ENCODE results near the gene SIVA1. TPM values are rescaled to one million over a fixed set of nuclear protein-coding genes. Genes with fewer than 3 reads are reported as not detected.

SIVA1 gene
- total and polyA plus RNA-seq, 2 of the 8 experiments (the other 6 are each of a cell fraction or from before 2014, with no cell fraction given): 123 to 589 TPM

DNA sequence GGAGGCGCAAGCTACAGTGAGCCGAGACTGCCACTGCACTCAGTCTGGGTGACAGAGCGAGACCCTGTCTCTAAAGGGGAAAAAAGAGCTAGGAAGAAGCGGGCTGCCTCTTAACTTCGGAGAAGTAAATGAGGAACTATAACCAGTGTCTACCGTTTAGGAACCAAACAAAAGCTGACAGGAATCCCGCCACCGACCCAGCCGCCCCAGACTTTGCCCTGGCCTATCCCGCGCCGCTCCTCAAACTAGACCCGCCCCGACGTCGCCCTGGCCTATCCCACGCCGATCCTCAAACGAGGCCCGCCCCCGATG lies 568 bp upstream of the SIVA1 start:
- Histone ChIP-seq H3K79me2 (ENCODE audit: control insufficient read depth in 1 of 2, insufficient read depth in 2 of 2, low read length in 2 of 2) (peaks cover 10 to 39% of the 10 kb centered on the region in 2 experiments; a peak in 3 of 4 replicates), H4K20me1 (replicated peaks in 1 of 2; ENCODE audit: control insufficient read depth in 1 of 2, insufficient read depth in 2 of 2, low read length in 2 of 2) (peaks cover 16 to 35% of the 10 kb centered on the region in 2 experiments), H4K8ac (ENCODE audit: extremely low read depth, insufficient read depth, low read length) (peak overlapping the region; percentile 41; the same call in 1 of the 2 replicates), H3K27me3 (replicated peaks in 1 of 4; ENCODE audit: control insufficient read depth in 3 of 4, extremely low read depth in 1 of 4, insufficient read depth in 3 of 4, low read length in 3 of 4) (no peaks in the 10 kb centered on the region; a peak in 1 of 7 replicates), H3K4me3 (ENCODE audit: extremely low read depth in 1 of 4, insufficient read depth in 2 of 4, low read depth in 3 of 4, low read length in 4 of 4) (peak overlapping the region; percentile 40 to 97 (median 66)), H2BK120ac (replicated peaks; ENCODE audit: low read depth, low read length) (no peak overlapping the region), H2AK5ac (ENCODE audit: low read depth, low read length) (no peak overlapping the region), H3K9me3 (ENCODE audit: insufficient read depth in 2 of 2, low read depth in 1 of 2, low read length in 1 of 2) (peaks cover 10 to 25% of the 10 kb centered on the region in 2 experiments), H2BK5ac (ENCODE audit: low read depth, low read length) (no peak overlapping the region), H3K27ac (ENCODE audit: low read depth, low read length) (no peak overlapping the region), H3K4me1 (replicated peaks in 1 of 4; ENCODE audit: control insufficient read depth in 3 of 4, insufficient read depth in 4 of 4, low read length in 3 of 4) (peaks cover 0 to 13% (median 5%) of the 10 kb centered on the region in 4 experiments; a peak in 6 of 7 replicates), H3K18ac (ENCODE audit: extremely low read depth, low read length) (peak overlapping the region; percentile 71), H3K4me2 (ENCODE audit: insufficient read depth in 1 of 2, low read depth in 2 of 2, low read length in 2 of 2) (peak overlapping the region; percentile 57 to 68), H3K56ac (replicated peaks; ENCODE audit: insufficient read length, low read depth, low read length) (no peak overlapping the region), H3K4ac (replicated peaks; ENCODE audit: insufficient read length, low read depth, low read length) (peak overlapping the region; percentile 55), H3K23me2 (ENCODE audit: low read depth, low read length) (peaks cover 5% of the 10 kb centered on the region; the same call in 1 of the 2 replicates), H3K23ac (ENCODE audit: insufficient read length) (no peak overlapping the region), H2BK20ac (ENCODE audit: low read length) (no peak overlapping the region), H2AFZ (ENCODE audit: low read length) (peak overlapping the region; percentile 89; the same call in 1 of the 2 replicates), H2BK15ac (ENCODE audit: low read length) (peak overlapping the region; percentile 61; the same call in 1 of the 2 replicates), H2BK12ac (ENCODE audit: low read depth, low read length) (0 out of 2 replicates have a peak overlapping the region, but pooled peaks have one; percentile 75), H3K14ac (ENCODE audit: insufficient read length) (no peak overlapping the region), H3K9ac (replicated peaks in 1 of 4; ENCODE audit: extremely low read depth in 1 of 4, low read depth in 3 of 4, low read length in 3 of 4) (peak overlapping the region in 2 of 4 experiments; percentile 25 to 53; a peak in 1 of 7 replicates), H3K79me1 (ENCODE audit: low read depth, low read length) (peaks cover 24% of the 10 kb centered on the region), H4K5ac (ENCODE audit: insufficient read length, low read depth, low read length) (no peak overlapping the region), H4K91ac (replicated peaks; ENCODE audit: insufficient read length, low read length) (no peak overlapping the region), H3K36me3 (ENCODE audit: control insufficient read depth in 2 of 4, insufficient read depth in 4 of 4, low read length in 3 of 4) (peaks cover 8 to 28% (median 15%) of the 10 kb centered on the region in 4 experiments; a peak in 7 of 8 replicates)
- TF ChIP-seq CHD2 (IDR thresholded peaks at IDR 0.05; ENCODE audit: low read length) (no peak), TAF1 (IDR thresholded peaks at IDR 0.05; ENCODE audit: low read depth, low read length) (peak; percentile 58; the same call in 1 of the 2 replicates)
- ChIA-PET CTCF (ENCODE audit: partially characterized antibody) (interaction anchor here (0.9 to 2.6 kb wide), 10 partner anchors 11 to 144 kb away, joined by 3 to 11 read pairs (median 4); partner anchors contain the start of gene ZBTB42), POLR2A (ENCODE audit: partially characterized antibody) (interaction anchor here (0.8 to 2.9 kb wide), 18 partner anchors 10 to 111 kb away, joined by 3 to 21 read pairs (median 6); no protein-coding TSS in a partner anchor)
- no peak for FAIRE-seq
- no peak for DNase-seq (ENCODE audit: low read depth in 1 of 2, low spot score in 2 of 2)
- 6% methylated on average over 7 of the region's 21 CpGs; no CpG with 5 or more reads in 1 of the 2 experiments for WGBS, 2 experiments (ENCODE audit: extremely low coverage in 1 of 2, insufficient coverage in 1 of 2, insufficient read length in 1 of 2, insufficient replicate concordance in 2 of 2, low coverage in 1 of 2, low lambda C conversion rate in 2 of 2, missing lambda C conversion rate in 1 of 2)
